GM06990 (cell line): ENCODE data around the gene SFN.
A peak's percentile ranks its signal among the peaks of the same experiment; 100 is the strongest.
"Not testable (repeated sequence)": the region's sequence is repeated elsewhere in the genome, so short reads cannot be mapped to it uniquely, and the experiment has no call there.

ENCODE experiments used
- DNase-seq: peaks from one replicate; pipeline ENCODE4 v3.0.0-alpha.2; 2011; ENCODE audit not compliant: insufficient read length; ENCODE audit errors: extremely low read depth
- H3K27me3 ChIP-seq: replicated peaks from 2 replicates; pipeline ENCODE4 v1.6.0; 2011; ENCODE audit warnings: low read length; ENCODE audit not compliant: control insufficient read depth, insufficient read depth
- H3K36me3 ChIP-seq: 2 replicates; pipeline ENCODE4 v1.5.1; 2011; ENCODE audit warnings: low read length; ENCODE audit not compliant: control insufficient read depth, insufficient read depth
- H3K4me3 ChIP-seq: replicated peaks from 2 replicates; pipeline ENCODE4 v1.5.1; 2011; ENCODE audit warnings: low read depth, mild to moderate bottlenecking, control low read depth, low read length
- CTCF ChIP-seq: IDR thresholded peaks from 2 replicates; pipeline ENCODE4 v1.5.1; 2011; ENCODE audit warnings: low read length, control low read depth, mild to moderate bottlenecking, inconsistent platforms; ENCODE audit not compliant: insufficient read depth, poor library complexity, severe bottlenecking

SFN gene

GRCh38 chr1:26863685-26864077 lies 732 bp downstream of the SFN start:
- no peak for TF ChIP-seq CTCF
- Histone ChIP-seq H3K36me3 (peaks cover 2% of the 10 kb centered on the region; the same call in 1 of the 2 replicates), H3K27me3 (no peaks in the 10 kb centered on the region), H3K4me3 (peak overlapping the region; percentile 78)
- no peak for DNase-seq

- Histone ChIP-seq H3K27me3 (no peaks in the 10 kb centered on the region), H3K4me3 (peak overlapping the region; percentile 86), H3K36me3 (no peaks in the 10 kb centered on the region)
- TF ChIP-seq CTCF, result peak; percentile 10
- peak; percentile 99 for DNase-seq
These were observed 1.9 kb downstream of the SFN start for GRCh38 chr1:26864610-26865480.

GRCh38 chr1:26873097-26873496 lies 10.1 kb downstream of the SFN start:
- DNase-seq, H3K27me3 ChIP-seq, H3K36me3 ChIP-seq, H3K4me3 ChIP-seq: not testable (repeated sequence)

- Histone ChIP-seq H3K4me3 (no peak overlapping the region), H3K27me3 (no peaks in the 10 kb centered on the region), H3K36me3 (peaks cover 9% of the 10 kb centered on the region)
- no peak for TF ChIP-seq CTCF
- no peak for DNase-seq
These were observed 11.9 kb downstream of the SFN start for GRCh38 chr1:26874896-26875295.

GRCh38 chr1:26877326-26877725 lies 14.4 kb downstream of the SFN start:
- TF ChIP-seq CTCF, result no peak
- no peak overlapping the region for H3K4me3 ChIP-seq
- H3K36me3 ChIP-seq, result peaks cover 18% of the 10 kb centered on the region
- no peak for DNase-seq
- H3K27me3 ChIP-seq, result no peaks in the 10 kb centered on the region

GRCh38 chr1:26879793-26880192 lies 16.8 kb downstream of the SFN start:
- Histone ChIP-seq H3K4me3 (no peak overlapping the region), H3K27me3 (no peaks in the 10 kb centered on the region), H3K36me3 (peaks cover 25% of the 10 kb centered on the region)
- no peak for DNase-seq
- TF ChIP-seq CTCF, result no peak

GRCh38 chr1:26881611-26882010 lies 18.7 kb downstream of the SFN start:
- peaks cover 32% of the 10 kb centered on the region for H3K36me3 ChIP-seq
- H3K4me3 ChIP-seq, H3K27me3 ChIP-seq, DNase-seq: not testable (repeated sequence)
